HFF-Myc (cell line): ENCODE measurements around the gene CIB4.

Experiments used
- DNase-seq: peaks from one replicate; pipeline ENCODE4 v3.0.0-alpha.2; 2011; ENCODE audit warnings: low read depth; ENCODE audit errors: extremely low read depth
- H3K4me3 ChIP-seq: replicated peaks from 2 replicates; pipeline ENCODE4 v1.5.1; 2011; ENCODE audit warnings: low read depth, mild to moderate bottlenecking, control low read depth, low read length
- TF ChIP-seq, protein P1 (sequence below): IDR thresholded peaks from 2 replicates; pipeline ENCODE4 v1.5.1; 2012; ENCODE audit warnings: mild to moderate bottlenecking, low read depth, low read length, control low read depth; ENCODE audit errors: missing control alignments

Gene CIB4

DNA sequence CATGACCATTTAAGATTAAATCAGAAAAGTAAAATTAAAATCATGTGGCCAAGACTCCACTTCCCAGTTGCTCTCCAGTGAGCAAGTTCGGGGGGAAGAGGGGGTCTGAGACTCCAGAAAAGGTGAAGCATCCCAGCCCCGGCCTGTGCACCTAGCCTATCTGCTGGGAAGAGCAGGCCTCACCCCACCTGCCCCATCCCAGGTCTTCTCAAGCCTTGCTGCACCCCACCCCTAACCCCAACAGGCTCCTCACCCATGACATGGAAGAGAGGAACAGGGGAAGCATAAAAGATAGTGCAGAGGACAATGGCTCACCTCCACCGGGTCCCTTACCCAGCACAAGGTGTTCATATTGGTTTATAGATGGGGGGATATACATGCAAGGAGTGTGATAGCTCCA lies 14.6 kb downstream of the CIB4 start:
- no peak for DNase-seq
- TF ChIP-seq, protein P1, sequence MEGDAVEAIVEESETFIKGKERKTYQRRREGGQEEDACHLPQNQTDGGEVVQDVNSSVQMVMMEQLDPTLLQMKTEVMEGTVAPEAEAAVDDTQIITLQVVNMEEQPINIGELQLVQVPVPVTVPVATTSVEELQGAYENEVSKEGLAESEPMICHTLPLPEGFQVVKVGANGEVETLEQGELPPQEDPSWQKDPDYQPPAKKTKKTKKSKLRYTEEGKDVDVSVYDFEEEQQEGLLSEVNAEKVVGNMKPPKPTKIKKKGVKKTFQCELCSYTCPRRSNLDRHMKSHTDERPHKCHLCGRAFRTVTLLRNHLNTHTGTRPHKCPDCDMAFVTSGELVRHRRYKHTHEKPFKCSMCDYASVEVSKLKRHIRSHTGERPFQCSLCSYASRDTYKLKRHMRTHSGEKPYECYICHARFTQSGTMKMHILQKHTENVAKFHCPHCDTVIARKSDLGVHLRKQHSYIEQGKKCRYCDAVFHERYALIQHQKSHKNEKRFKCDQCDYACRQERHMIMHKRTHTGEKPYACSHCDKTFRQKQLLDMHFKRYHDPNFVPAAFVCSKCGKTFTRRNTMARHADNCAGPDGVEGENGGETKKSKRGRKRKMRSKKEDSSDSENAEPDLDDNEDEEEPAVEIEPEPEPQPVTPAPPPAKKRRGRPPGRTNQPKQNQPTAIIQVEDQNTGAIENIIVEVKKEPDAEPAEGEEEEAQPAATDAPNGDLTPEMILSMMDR, result no peak
- H3K4me3 ChIP-seq, result no peak overlapping the region

DNA sequence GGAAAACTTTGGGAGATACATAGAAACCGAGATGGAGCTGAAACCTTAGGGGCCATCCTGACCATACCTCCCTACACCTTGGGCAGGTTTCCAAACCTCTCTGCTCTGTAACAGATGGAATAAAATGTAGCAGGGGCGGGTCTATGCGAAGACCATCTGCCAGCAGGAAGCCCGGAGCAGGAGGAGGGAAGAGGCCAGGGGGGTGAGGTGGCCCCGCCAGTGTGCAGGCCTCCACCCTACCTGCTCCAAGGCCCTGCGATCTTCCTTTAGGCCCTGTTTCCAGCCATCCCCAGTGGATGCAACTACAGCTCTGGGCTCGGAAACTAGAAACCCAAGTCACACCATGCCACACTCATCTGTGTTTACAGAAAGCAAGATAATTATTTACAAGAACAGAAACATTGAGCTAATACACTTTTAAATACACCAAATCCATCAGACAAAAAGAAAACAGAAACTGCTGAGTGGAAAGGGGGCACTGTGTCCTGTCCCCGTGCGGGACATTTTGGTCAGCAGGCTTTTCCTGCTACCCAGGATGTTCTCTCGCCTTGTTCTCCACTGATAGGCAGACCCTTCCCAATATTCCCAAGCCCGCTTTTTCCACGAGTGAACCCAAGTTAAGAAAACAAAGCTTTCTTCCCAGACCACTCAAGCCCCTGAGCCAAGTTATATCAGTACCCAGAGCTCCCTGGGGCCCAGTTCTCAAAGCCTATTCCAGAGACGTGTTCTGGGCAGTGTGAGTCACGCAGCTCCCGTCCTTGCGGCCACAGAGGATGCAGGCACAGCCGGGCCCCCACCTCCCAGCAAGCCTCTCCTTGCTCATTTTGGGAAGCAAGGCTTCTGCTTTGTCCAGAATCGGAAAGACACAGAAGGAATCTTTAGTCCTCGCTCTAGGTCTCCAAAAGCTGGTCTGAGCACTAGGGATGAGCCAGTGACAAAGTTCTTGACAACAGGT lies 17.3 kb downstream of the CIB4 start:
- H3K4me3 ChIP-seq, result no peak overlapping the region
- TF ChIP-seq, protein P1, result no peak
- no peak for DNase-seq

DNA sequence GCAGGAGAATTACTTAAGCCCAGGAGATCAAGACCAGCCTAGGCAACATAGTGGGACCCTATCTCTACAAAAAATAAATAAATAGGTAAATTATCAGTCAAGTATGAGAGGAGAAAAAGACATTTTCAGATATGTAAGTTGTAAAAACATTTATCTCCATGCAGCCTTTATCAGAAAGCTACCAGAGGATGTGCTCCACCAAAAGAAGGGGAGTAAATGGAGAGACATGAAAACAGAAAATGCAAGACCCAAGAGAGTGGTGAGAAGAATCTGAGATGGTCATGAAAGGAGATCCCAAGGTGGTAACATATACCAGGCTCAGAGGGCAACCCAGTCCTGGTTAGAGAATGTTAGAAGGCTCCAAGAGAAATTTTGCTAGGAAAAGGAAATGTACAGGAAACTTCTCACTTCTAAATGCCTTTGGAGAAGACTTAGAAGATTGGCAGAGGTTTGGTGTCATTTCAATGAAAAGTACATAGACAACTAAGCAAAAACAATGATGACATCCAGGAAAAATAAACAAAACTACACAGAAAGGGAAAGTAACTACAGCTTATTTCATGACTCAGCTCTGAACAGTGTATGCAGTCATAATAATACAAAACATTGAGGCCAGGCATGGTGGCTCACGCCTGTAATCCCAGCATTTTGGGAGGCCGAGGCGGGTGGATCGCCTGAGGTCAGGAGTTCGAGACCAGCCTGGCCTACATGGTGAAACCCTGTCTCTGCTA lies 19.5 kb downstream of the CIB4 start:
- H3K4me3 ChIP-seq, result no peak overlapping the region
- TF ChIP-seq, protein P1, result no peak
- DNase-seq, result no peak

DNA sequence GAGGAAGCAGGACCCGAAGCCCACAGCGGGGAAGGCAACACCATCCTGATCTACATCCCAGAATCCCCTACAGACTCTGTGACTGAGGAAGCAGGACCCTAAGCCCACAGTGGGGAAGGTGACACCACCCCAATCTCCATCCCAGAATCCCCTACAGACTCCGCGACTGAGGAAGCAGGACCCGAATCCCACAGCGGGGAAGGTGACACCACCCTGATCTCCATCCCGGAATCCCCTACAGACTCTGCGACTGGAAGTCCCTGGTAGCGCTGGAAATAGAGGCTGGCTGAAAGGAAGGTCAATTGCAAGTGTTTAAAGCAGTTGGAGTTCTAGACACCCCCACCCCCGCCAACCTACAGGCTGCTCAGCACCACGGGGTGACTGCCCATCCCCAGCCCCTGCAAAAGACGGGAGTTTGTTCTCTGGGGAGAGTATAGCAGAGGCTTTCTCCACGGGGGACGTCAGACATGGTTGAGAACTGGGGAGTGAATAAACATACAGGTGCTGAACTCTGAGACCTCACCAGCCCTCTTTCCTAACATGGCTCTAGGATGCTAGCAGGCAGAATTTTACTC lies 21.0 kb downstream of the CIB4 start:
- TF ChIP-seq, protein P1, result no peak
- H3K4me3 ChIP-seq, result no peak overlapping the region
- DNase-seq, result no peak

DNA sequence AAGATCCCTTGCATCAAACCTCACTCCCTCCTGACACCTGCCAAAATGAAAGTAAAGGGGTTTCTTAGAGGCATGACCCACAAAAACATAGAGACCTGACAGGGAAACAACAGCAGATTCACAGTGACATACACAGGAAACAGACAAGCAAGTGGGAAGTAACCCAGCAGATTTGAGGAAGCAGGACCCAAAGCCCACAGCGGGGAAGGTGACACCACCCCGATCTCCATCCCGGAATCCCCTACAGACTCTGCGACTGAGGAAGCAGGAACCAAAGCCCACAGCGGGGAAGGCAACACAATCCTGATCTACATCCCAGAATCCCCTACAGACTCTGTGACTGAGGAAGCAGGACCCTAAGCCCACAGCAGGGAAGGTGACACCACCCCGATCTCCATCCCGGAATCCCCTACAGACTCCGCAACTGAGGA lies 21.6 kb downstream of the CIB4 start:
- H3K4me3 ChIP-seq, result no peak overlapping the region
- TF ChIP-seq, protein P1, result no peak
- DNase-seq, result no peak

DNA sequence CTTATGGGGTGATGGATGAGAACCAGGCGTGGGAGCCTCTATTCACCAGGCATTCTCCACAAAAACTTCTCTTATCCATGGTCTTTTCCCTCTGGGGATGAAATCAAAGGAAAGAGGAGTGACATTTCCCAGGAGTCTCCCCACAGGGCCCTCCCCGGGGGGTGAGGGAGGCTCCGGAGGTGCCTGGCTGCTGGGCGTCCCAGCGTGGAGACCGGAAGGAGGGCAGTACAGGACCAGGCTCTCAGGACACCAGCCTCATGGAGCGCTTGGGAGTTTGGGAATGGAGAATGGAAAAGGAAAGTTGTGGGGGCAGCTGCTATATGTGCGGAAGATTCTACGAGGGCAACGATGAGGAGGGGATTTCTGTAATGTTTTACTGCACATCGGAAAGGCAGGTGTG lies 22.1 kb downstream of the CIB4 start:
- no peak overlapping the region for H3K4me3 ChIP-seq
- no peak for DNase-seq
- TF ChIP-seq, protein P1, result no peak
